NCI-H446 treated with DMSO at 0.1 percent for 48 hours (cell line): ENCODE measurements around the gene SEMA7A.
A peak's percentile ranks its signal among the peaks of the same experiment; 100 is the strongest.

Experiments
- DNase-seq: peaks from one replicate; lab custom pipeline; 2025; lab: John Stamatoyannopoulos, UW

Gene SEMA7A

DNA sequence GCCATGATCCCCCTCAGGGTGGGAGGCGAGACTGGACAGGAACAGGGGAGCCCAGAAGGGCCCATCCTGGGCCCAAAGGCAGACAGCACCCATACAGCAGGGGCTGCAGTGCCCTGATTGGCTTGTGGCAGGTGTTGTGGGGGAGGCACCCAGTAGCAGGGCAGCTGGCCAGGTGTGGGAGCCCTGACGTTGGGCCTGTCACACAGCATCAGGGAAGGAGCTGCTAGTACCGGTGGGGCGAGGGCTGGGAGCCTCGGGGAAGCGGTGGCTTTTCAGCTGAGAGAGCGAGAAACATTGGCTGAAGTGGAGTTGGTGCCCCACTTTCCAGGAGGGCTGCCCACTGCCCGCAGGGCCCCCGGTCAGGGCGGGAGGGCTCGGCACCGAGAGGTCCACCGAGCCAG, 46.6 kb downstream of the SEMA7A start:
- DNase-seq, result no peak

DNA sequence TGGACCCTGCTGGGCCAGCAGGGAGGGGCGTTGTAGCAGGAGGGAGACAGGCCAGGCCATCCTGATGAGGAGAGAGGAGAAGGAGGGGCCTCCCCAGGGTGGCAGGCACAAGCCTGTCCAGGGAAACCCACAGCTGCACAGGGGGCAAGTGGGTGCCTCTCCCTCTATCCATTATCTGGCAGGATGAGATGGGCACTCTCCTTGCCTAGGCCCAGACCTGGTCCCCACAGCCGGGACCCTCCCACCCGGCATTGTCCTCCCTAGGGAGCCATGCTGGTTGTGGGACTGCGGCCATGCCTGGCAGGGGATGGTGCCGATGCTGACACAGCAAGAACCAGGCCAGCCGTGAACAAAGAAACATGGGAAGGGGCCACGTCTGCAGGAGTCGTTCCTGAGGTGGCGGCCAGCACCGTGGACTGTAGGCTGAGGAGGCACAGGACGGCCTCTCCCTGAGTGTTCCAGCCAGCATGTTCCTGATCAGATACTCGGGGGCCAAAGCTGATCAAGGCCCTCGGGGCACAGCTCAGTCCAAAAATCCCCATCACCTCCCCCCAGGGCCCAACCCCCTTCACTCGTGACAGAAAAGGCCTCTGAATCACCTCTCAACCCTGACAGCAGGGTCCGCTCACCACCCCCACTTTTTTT, 47.1 kb downstream of the SEMA7A start:
- DNase-seq, result no peak

DNA sequence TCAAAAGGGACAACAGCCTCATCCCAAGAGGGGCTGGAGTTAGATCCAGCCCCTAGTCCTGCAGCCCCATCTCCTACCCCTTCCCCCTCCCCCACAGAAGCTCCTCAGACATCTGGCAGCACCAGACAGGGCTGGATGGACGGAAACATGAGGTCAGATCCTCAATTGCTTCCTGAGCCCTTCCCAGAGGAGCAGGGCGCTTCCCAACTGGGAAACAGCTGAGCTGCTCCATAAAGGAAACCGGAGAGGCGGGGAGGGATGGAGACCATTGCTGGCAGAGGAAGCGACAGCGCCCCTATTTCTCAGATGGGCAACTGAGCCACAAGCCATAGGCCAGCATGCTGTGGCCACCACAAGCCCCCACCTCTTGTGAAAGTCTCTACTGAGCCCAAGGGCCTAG, 48.0 kb downstream of the SEMA7A start:
- no peak for DNase-seq

DNA sequence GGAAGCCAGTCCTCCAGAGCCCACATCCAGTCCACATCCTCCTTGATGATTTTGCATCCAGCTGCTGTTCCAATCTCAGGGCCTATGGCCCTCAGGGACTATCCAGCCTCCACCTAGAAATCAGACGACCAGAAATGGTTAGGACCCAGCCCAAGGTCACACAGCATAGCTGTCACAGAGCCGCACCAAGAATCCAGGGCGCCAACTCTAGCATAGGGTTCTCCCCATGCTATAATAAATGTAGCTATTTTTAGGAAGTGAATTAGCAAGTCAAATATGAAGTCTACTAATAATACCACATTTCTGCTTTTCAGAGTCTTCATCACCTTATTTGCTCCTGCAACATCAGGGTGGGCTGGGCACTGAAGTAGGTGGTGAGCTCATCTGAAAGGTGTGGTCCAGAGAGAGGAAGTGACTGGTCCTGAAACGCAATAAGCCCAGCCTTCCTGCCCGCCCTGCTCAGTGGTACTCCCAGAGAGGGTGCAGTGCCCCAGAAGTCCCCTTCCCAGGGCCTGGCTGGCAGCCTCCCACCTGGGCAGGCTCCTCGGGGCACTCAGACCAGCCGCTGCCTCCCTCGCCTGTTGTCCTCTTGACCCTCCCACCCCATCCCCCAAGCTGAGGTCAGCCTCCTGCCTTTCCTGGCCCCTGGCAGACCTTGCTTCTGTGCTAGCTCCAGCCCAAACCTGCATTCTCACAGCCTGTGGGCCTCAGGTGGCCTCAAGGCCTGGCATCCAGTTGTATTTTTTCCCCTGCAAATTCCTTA, 48.7 kb downstream of the SEMA7A start:
- no peak for DNase-seq

DNA sequence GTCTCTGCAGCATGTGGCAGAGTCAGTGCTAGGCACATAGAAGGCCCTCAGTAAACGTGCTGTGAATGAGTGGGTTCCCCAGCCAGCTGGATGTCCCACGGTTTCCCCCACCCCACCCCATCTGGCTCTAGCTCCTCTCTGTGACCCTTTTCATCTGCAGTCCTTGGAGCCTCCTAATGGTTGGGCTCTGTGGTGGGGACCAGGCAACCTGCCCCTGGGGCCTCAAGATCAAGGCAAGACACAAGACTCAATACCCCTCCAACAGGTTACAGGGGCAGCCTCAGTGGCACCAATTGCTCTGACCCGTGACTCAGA, 49.2 kb downstream of the SEMA7A start:
- no peak for DNase-seq

DNA sequence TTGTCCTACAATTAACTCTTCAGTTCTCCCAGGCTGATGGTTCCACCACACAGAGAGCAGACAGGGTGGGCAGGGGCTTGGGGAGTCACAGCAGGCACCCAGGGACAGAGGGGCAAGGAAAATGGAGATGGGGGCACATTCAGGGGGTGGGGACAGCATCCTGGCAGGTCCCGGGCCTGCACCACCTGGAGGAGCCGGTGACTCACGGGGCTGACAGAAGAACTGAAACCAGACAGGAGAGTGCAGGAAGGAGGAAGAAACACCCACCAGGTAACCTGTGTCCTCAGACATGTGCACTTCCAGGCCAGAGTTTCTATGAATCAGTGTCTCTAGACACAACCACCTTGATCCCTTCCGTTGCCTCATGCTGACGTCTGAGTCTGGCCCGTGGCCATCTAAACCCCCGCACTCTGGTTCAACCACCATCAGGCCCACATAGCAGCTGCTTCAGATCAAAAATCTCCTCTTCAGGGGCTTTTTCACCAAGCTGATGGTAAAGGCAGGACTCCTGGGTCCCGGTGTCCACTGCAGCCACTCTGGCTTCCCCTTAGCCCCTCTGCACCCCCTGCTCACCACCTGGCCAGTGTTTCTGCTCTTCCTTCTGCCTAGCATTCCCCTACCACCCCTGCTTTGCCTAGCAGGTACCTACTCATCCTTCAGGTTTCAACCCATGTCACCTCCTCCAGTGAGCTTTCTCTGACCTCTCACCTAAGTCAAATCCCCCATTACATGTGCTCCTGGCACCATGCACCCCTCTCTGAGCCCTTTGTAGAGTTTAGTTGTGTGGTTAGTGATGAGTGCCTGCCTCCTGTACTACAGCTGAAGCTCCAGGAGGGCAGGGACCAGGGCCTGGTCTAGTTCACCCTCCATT, 49.8 kb downstream of the SEMA7A start:
- DNase-seq, result no peak

DNA sequence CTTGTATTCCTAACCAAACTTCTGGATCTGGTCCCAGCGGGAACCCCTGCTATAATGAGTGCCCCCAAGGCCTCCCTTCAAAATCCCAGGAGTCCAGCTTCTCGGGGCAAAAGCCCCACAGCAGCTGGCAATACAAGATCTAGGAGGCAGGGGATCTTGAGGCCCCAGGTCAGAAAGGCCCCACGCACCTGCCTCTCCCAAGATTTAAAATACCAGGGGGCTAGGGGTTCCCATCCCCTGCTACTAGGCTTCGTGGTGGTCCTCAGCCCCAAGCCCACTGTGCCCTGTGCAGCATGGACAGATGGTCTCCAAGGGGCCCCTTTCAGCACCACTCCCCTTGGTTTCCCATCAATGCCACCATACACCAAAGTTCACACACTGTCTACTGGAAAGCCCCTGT, 50.5 kb downstream of the SEMA7A start:
- DNase-seq, result no peak

DNA sequence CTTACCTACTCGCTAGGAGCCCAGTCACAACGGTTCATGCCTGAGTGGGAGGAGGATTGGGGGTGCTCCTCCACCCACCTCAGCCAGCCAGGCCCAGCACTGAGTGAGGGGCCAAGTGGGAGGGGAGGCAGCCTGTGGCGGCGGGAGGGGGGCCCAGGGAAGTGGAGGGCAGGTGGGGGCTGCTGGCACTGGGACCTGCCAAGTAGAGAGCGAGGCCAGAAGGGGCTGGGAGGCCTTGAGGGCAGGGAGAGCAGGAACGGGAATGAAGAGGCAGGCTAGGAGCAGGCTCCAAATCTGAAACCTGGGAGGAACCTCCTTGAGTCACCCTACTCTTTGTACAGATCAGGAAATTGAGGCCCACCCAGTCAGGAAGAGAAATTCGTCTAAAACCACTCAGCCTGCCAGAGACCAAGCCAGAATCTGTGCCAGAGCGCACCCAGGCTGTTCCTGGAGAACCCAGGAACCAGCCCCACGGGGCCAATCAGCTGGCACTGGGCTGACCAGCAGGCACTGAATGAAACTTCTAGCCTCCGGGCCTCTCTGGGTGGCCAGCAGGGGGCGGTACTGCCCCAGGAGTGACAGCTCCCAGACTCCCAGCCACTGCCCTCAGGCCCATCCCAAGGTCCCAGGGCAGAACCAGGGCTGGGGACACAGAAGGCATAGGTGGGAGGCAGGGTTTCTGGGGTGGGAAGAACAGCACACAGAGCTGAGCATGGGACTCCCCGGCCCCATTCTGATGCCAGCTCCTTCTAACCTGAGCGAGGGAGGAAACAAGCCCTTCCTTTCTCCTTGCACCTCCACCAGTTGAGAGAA, 51.5 kb downstream of the SEMA7A start:
- peak; percentile 19 for DNase-seq

DNA sequence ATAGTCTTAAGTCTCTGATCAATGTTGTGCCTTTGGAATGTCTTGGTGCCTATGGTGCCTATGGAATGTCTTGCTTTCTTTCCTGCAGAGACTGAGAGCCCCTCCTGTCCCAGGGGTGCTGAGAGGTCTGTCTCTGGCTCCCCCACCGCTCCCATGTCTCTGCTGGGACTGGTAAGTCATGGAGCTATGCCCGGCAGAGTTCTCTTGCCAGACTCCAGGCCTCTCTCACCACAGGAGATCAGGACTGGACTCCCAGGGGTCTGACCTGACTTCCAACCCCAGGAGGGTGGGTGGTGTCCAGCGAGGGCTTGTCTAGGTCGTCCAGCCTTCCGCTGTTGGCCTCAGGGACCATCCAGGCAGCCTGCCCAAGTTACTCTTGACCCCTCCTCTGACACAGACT, 52.3 kb downstream of the SEMA7A start:
- DNase-seq, result no peak

DNA sequence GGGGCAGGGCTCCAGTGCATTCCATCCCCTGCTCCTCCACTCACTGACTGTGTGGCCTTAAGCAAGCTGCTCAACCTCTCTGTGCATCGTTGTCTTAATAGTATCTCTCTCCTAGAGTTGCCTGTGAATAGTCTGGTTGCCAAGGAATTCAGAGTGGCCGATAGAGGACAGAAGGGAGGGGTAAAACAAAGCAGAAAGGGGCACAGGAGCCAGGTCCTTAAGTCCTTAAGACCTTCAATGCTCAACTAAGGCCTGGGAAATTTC, 52.6 kb downstream of the SEMA7A start:
- DNase-seq, result no peak

DNA sequence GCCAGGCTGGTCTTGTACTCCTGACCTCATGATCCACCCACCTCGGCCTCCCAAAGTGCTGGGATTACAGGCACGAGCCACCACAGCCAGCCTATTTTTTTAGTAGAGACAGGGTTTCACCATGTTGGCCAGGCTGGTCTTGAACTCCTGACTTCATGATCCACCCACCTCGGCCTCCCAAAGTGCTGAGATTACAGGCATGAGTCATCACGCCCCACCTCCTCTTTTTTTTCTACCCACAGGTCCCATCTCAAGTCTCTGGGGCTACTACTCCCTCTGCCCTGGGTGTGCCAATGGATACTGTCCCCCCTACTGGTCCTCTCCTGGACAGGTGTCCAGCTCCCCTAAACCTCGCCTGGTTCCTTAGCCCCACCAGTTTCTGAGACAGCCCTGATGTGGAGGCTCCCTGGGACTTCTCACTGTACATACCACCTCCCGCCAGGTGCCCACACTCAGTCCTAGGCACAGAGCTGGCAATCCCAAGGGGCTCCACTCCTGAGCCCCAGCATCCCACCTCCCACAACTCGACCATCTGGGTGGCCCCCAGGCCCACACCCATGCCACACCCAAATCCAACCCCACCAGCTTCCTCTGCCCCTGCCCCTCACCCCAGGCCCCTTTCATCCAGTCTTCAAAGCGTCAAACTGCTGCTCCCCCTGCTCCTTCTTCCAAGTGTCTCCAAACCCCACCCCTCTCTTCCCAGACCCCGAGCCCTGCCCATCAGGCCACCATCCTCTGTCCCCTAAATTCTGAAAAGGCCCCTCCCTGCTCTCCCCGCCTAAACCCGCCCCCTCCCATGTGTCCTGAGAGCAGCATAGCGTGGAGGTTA, 53.2 kb downstream of the SEMA7A start:
- no peak for DNase-seq

DNA sequence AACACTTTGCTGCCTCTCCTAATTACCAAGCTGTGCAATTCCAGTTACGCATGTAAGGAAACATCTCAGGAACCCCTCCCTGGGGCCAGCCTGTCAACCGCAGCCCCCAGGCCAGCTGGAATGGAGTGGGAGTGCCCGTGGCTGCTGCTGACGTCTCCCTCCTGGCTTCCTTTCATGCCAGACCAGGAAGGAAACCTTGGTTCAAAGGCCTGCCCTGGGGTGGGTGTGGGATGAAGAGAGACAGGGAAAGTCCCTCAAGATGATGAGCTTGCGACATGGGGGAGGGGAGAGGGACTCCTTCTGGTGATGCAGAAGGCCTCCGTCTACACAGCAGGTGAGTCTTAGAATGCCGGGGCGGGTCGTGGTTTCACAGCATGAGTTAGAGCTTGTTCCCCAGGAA, 54.9 kb downstream of the SEMA7A start:
- no peak for DNase-seq

DNA sequence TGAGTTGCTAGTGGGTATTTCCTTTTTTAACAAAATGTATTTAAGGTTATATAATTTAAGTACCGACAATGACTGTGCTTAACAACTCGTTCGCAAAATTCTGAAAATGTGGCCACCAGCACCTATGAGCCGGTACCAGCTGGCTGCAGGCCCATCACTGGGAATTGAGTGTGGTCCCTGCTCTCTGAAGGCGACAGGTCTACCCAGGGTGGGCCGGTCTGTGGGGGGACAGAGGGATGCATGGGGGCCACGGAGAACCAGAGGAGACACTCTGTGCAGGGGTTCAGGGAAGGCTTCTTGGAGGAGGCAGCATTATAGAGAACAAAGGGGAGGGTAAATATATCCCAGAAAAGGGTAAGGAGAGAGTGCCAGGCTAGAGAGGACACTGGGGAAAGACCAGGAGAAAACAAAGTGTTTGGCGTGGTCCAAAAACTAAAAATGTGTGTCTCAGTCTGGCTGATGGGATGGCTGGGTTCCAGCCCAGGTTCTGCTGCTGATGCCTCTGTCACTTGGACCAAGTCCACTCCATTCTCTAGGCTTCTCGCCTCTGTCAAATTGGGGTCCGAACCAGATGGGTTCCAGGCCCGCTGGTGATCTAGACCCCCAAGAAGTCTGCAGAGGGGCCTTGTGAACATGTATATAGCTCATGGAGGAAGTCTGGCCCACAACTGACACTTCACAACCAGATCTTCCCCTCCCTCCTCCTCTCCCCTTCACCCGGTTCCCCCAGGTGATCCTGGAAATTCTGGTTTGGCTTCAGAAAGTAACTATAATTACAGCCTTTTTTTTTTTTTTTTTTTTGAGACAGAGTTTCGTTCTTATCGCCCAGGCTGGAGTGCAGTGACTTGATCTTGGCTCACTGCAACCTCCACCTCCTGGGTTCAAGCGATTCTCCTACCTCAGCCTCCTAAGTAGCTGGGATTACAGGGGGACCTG, 55.7 kb downstream of the SEMA7A start:
- DNase-seq, result no peak

DNA sequence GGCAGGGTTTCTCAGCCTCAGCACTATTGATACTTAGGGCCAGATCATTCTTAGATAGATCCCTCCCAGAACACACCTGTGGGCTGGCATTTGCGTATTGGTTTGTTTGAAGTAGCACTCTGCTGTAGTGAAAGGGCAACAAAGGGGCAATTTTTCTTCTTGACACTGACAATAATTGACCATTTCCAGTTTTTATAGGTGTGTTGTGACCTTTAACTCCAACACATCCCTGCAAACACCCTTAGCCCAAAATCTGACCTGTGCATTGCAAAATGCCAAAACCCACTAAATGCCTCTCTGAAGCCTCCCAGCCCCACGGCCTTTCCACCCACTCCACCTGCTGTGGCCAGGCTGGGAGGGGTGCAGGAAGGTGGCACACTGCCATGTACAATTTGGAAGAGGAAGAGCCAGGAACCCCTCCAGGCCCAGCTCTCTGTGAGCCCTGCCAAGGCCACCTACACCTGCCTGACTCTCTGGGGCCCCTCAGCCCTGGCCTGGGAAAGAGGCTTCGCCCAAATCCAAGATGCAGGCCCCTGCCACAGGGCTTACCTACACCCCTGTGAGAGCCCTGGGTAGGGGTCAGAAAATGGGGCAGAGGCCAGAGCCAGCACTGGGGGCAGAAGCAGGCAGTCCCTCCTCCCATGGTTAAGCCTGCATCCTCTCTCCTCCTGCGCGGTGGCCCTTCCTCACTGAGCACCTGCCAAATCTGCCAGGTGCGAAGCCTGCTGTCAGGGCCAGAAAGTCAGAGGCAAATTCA, 56.8 kb downstream of the SEMA7A start:
- DNase-seq, result no peak

DNA sequence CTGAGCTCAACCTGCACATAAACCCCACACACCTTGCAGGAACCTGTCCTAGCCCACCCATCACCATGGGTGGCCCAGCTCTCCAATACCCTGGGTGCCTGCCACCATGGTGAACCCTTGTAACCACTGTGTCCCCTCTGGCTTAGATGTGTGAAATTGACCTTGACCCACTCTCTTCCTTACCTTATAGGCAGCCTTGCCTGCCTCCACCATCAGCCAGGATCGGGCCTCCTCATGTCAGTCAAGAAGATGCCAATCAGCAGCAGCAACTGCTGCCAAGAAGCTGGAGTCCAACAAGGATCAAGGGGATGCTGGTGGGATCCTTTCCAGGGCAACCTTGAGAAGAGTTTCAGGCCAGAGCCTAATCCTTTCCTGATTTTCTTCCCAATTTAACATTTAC, 57.5 kb downstream of the SEMA7A start:
- no peak for DNase-seq

DNA sequence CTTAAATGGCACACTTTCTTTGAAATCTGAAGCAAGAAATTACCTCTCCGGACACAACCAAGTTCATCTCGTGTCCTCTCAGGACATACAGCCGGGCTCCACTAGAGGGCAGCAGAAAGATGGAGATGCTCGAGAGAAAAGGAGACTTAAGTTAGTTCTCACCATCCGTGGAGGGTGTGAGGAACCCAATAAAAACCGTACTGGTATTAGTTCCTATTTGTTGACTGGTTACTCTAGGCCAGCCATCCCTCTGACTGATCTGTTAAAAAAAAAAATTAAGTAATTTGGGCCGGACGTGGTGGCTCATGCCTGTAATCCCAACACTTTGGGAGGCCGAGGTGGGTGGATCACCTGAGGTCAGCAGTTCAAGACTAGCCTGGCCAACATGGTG, 58.5 kb downstream of the SEMA7A start:
- peak; percentile 22 for DNase-seq

DNA sequence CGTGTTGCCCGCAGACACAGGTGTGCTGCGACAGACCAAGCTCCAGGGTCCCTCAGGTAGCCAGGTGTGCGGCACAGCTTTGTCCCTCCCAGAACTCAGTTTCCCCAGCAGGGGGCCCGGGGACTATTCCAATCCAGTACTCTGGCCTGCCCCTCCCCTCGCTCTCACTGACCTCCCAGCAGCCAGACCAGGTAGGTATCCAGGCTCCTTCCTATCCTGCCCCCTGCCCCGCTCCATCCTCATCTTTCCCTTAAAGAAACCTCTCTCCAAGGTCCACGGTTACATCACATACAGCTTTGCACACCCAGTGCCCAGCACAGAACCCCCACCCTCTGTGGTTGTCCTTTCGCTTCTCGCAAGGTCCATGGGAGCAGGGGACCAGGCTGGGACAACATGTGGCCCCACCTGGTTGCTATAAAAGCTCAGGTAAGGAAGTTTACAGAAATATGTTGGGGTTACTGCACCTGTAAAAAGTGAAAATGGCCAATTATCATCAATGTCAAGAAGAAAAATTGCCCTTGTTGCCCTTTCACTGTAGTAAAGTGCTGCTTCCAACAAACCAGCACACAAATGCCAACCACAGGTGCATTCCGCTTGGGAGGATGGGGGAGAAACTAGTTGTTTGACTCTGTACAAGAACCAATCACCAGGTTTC, 59.0 kb downstream of the SEMA7A start:
- no peak for DNase-seq

DNA sequence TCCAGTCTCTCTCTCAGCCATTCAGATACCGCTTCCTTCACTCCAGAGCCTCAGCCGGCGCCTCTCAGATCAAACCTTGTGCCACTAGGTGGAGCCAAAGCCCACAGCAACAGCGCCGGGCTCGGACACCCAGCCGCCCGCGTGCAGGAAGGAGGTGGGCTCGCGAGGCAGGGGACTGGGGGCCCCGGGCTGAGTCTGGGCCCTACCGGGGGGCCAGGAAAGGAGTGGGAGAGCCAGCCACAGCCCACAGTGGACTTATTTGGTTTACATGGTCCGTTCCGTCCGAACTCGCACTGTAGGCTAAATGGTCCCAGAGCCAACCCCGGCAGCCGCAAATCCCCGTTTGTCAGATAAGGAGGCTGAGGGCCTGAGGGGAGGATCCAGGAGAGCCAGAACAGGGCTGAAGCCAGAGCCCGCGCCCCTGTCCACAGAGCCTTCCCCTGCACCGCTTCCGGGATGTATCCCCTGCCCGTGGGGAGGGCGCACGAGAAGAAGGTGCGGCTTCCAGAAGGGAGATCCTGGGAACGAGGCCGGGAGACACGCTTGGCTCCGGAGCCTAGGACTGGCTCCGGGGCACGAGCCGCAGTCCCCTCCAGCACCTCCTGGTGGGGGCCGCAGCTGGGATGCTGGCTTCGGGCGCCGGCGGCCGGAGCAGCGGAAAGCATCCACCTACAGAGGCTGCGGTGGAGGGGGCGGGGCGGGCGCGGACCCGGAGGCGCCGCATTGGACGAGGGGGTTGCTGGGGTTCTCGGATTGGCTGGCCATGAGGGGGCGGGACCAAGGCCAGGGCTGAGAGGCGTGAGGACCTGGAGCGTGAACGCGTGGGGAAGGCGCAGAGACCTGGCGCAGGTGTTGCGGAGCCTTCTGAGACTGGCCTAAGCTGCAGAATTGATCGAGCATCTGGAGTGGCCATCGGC, 59.8 kb downstream of the SEMA7A start:
- DNase-seq, result peak; percentile 60
